ENCODE results near the gene XRCC4. TPM values are rescaled to one million over a fixed set of nuclear protein-coding genes. Genes with fewer than 3 reads are reported as not detected.

The XRCC4 gene
- total and polyA plus RNA-seq, 9 of the 15 experiments (the other 6 are each of a cell fraction or from before 2014, with no cell fraction given): 13.6 to 61.6 (median 22.4) TPM

GRCh38 chr5:83034036-83034435, 43.3 kb upstream of the XRCC4 start:
- FAIRE-seq: no peak
- CTCF ChIA-PET (ENCODE audit: low intra/inter-chr PET ratio): no interaction called here
- in situ Hi-C loops (cut with MboI): no loop called here

More at GRCh38 chr5:83034036-83034435, 43.3 kb upstream of the XRCC4 start:
- Histone ChIP-seq H2AFZ (ENCODE audit: low read depth, low read length) (no peak overlapping the region), H3K36me3 (ENCODE audit: control insufficient read depth, insufficient read depth, low read length) (no peaks in the 10 kb centered on the region), H3K9ac (ENCODE audit: insufficient read depth in 1 of 2, low read depth in 2 of 2, low read length in 2 of 2) (no peak overlapping the region), H3K9me1 (ENCODE audit: control insufficient read depth, insufficient read depth, low read length) (no peaks in the 10 kb centered on the region), H3K27me3 (ENCODE audit: control insufficient read depth in 2 of 2, insufficient read depth in 2 of 2, low read length in 2 of 2) (no peaks in the 10 kb centered on the region), H3K4me3 (no peak overlapping the region), H4K20me1 (replicated peaks; ENCODE audit: control insufficient read depth, insufficient read depth, low read length) (no peaks in the 10 kb centered on the region), H3K79me2 (ENCODE audit: control insufficient read depth, insufficient read depth, low read length) (no peaks in the 10 kb centered on the region), H3K4me1 (replicated peaks in 1 of 2; ENCODE audit: control insufficient read depth in 2 of 2, insufficient read depth in 2 of 2, low read length in 2 of 2) (no peaks in the 10 kb centered on the region; a peak in 1 of 5 replicates), H3K27ac (ENCODE audit: extremely low read depth, low read depth, low read length) (no peak overlapping the region), H3K4me2 (ENCODE audit: insufficient read depth, low read length) (no peak overlapping the region), H3K9me3 (replicated peaks; ENCODE audit: control insufficient read depth, insufficient read depth, low read depth, low read length) (no peaks in the 10 kb centered on the region)
- TF ChIP-seq SMARCA4 (IDR thresholded peaks at IDR 0.05) (no peak), PHTF2 (CRISPR knock-in tag; IDR thresholded peaks at IDR 0.05) (no peak), TEAD1 (CRISPR knock-in tag; IDR thresholded peaks at IDR 0.05) (no peak), ZNF586 (CRISPR knock-in tag; conservative IDR thresholded peaks at IDR 0.05) (no peak), PTBP1 (IDR thresholded peaks at IDR 0.05; ENCODE audit: low read depth, low read length) (no peak), MNT (conservative IDR thresholded peaks at IDR 0.05) (no peak)
- ATAC-seq (no peak), DNase-seq (ENCODE audit: extremely low read depth in 1 of 4, low spot score in 3 of 4) (no peak)
- WGBS (ENCODE audit: insufficient coverage, low coverage, missing lambda C conversion rate): 35% methylated on average over 3 of the region's 3 CpGs
- intact Hi-C loops (cut with micrococcal nuclease): no loop called here
- POLR2A ChIA-PET: interaction anchor here (1.2 kb wide), 1 partner anchor 13 kb away, joined by 3 read pairs; no protein-coding TSS in a partner anchor
- BruUV-seq (replicated peaks): no TSS peak
